Measurements from ENCODE around the gene MAPKAP1.

The MAPKAP1 gene

GRCh38 chr9:125428060-125428901 is 278.7 kb downstream of the MAPKAP1 start:
- peak; percentile 44 to 51 for DNase-seq

DNA sequence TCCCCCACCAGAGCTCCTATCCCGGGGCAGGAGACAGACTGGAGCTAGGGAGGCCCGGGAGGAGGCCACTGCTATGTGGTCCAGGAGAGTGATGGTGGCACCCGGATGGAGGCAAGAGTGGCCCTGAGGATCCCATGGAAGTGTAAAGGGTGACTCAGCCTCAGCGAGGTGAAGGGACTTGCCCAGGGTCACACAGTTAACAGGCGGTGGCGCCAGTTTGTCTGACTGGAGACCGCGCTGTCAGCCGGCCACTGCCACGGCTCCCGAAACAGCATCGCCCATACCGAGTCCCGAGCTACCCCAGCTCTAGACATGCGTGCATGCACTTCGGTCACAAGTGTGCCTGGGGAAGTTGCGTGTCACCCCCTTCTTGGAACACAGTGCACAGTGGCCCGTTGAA is 279.5 kb downstream of the MAPKAP1 start:
- DNase-seq: no peak

DNA sequence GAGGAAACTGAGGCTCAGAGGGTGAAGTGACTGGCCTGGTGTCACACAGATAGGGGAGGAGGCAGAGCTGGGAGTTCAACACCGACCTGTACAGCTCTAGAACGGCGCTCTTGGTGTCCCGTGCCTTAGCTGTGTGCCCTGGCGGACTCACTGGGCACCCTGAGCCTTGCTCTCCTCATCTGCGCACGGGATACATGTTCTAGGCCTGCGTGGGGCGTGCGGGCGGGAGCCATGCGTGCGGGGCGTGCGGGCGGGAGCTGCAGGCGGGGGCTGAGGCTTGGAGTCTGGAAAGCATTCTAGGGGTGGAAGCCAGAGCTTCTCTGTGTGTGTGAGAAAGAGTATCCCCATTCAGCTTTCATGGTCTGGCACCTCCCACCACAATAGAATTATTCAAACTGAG is 280.1 kb downstream of the MAPKAP1 start:
- DNase-seq: no peak

DNA sequence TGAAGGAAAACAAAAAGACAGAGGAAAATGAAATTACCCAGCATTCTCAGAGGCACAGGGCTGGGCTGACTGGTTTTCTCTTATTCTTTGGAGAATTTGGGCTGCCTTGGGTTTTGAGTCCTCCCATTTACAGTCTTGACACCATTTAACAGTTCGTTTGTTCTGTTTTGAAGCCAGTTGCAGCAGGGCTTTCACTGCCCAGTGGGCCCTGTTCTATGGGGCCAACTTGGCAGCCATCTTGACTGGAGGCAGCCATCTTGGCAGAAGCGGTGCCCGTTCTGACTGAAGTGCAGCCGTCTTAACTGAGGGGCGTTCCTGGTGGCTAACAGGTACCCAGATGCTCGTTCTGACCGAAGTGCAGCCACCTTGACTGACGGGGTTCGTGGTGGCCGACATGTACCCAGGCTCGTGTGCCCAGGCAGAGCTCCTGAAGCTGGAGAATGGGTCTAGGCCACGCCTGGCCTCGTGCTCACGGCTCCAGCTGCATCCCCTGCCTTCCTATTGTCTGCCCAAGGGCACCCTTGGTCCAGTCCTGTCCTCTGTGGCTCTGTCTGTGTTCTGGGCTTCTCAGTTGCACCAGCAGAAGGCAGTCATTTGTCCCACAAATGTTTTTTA is 281.0 kb downstream of the MAPKAP1 start:
- DNase-seq: no peak

DNA sequence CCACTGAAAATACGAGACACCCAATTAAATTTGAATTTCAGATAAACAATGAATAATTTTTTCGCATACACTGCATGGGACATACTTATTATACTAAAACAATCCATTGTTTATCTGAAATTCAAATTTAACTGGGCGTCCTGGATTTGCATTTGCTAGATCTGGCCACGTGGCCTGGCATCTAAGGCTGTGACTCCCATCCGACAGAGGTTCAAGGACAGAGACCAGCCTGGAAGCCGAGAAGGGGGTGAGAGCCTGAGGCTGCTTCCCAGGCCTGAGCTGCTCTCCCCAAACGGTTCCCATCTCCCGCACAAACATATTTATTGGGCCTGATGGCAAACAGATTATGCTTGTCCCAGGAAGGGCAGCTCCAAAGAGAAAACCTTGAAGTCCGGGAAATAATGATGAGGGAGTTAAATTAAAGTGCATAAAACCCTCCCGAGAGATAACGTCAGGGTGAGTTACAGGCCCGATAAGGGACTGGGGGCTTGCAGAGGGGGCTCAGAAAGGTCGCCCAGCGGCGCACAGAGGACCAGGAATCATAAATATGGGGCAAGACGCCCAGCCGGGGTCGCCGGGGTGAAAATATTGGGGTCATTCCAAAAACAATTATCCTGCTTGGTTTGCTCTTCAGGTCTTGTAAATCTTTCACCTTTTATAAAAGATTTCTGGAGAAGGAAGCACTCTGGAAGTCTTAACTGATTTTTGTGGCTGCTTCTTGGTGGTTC is 281.7 kb downstream of the MAPKAP1 start:
- no peak for DNase-seq

DNA sequence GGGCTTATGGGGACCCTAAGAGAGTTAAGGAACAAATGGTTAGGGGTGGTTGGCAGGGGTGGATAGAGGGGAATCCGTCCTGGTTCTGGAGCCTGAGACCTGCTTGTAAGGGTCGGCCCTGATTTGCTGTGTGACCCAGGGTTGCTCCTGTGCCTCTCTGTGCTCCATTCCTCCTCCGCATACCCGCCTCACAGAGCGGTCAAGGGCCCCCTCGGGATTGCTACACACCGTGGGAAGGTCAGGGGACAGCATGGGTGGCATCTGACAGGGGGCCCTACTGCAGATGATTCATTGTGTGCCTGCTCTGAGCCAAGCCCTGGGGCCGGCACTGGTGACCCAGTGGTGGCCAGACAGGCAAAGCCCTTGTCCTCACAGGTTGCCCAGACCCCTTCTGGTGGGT is 283.0 kb downstream of the MAPKAP1 start:
- no peak for DNase-seq

GRCh38 chr9:125422853-125423252 is 284.2 kb downstream of the MAPKAP1 start:
- DNase-seq: no peak

DNA sequence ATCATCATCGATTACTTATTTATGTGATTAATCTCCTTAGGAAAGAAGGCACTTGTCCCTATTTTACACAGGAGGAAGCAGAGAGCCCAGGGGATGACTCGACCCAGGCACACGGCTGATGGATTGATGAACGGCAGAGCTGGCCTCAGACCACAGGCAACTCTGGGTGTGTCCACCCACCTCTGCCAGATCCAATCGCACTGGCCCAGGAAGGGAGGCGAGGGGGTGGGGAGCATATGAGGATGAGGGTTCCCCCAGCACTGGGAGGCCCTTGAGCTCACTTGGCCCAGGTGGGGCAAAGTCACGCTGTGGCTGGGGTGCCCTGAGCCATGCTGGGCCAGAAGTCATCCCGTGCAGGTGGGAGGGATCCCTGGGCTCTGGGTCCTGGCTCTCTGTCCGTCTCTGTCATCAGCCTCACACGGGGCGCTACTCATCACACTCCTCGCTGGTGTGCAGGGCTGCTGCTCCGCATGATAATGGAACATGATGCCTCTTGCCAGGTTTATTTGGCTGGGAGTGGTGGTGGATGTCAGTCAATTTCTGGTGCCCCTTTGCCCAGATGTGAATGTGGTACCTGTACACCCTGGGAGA is 285.3 kb downstream of the MAPKAP1 start:
- DNase-seq: no peak

DNA sequence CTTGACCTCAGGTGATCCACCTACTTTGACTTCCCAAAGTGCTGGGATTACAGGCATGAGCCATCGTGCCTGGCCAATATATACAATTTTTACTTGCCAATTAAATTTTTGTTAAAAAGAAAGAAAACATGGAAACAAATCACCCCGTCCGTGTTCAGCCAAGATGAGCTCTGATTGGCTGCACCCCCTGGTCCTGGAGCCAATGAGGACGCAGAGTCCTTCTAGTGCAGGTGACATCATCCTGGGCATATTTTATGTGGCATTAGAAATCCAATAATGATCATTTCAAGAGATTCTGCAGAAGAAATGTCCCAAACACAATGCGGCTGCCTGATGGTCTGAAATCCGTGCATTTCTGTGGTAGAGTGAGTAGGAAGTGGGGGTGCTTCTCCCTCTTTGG is 285.8 kb downstream of the MAPKAP1 start:
- DNase-seq: no peak

DNA sequence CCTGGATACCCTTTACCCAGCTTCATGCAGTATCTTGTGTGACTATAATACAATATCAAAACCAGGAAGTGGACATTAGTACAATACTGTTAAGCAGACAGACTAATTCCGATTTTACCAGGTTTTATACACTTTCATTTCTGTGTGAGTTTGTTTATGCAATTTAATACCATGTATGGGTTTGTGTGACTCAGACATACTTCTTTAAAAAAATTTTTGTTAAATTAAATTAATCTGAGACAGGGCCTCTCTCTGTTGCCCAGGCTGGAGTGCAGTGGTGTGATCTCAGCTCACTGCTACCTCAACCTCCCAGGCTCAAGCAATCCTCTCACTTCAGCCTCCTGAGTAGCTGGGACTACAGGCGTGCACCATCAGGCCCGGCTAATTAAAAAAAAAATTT is 288.6 kb downstream of the MAPKAP1 start:
- DNase-seq: no peak

DNA sequence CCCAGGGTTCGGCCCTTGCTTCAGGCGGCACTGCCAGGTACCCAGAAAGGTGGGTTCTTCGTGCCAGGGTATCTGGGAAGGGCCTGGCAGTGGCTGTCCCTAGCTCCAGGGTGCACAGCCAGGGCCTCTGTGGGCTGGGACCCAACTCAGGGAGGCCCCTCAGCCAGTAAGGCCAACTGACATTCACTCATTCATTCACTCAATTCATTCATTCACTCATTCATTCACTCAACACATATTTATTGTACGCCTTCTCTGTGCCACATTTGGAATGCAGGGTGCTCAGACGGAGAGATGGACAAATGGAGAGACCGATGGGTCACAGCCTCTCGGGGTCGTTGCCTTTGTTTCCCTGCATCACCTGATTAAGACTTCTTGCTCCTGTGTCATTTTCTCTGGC is 290.5 kb downstream of the MAPKAP1 start:
- DNase-seq: no peak

GRCh38 chr9:125415583-125416460 is 291.2 kb downstream of the MAPKAP1 start:
- DNase-seq: no peak

- DNase-seq: no peak
Measured at GRCh38 chr9:125413579-125413978, 293.4 kb downstream of the MAPKAP1 start.

- no peak for DNase-seq
Measured at GRCh38 chr9:125412166-125412565, 294.8 kb downstream of the MAPKAP1 start.

- no peak for DNase-seq
Measured at GRCh38 chr9:125411171-125411756, 295.7 kb downstream of the MAPKAP1 start.

- no peak for DNase-seq
Measured at GRCh38 chr9:125410522-125410894, 296.5 kb downstream of the MAPKAP1 start.

GRCh38 chr9:125409637-125410521 is 297.1 kb downstream of the MAPKAP1 start:
- DNase-seq: peak; percentile 41 to 63

GRCh38 chr9:125409217-125409636 is 297.8 kb downstream of the MAPKAP1 start:
- no peak for DNase-seq

DNA sequence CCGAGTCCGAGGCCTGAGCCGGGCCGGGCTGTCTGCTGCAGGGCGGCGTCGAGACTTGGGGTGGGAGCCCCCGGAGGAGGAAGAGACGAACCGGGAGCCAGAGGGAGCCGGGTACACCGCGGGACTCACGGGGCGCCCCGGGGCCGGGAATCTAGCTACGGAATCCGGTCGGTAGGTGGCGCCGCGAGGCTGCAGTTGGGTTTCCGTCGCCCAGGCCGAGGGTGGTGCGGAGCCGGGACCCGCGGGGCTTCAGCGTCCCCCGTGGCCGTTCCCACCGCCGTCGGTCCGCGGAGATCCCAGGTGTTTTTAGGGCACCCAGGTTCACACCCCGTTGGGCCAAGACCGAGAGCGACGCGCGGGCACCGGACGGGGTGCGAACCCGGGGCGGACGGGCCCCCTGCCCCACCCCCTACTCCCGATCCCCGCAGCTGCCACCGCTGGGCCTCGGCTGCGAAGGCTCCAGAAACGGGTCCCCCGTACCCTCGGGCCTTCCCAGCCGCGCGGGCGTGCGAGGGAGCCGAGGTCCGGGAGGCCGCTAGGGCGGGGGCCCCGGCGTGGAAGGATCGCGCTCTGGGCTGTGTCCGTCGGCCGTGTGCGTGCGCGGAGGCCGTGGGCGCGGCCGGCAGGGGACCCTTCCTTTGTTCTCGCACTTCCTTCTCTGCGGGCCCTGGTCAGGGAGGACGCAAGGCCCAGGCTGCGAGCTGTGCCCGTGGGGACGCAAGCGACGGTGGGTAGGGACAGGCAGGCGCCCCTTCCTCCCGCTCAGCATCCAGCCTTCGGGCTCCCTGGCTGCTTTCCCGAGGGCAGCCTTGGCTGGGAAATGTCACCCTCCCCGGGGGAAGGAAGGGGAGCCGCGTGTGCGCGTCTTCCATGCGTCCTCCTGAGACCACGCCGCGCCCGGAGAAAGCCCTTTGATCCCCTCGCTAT is 298.8 kb downstream of the MAPKAP1 start:
- DNase-seq: peak; percentile 84 to 87
